IPS-15b (cell line): ENCODE measurements around the gene RPH3AL.
"Not testable (repeated sequence)": the region's sequence is repeated elsewhere in the genome, so short reads cannot be mapped to it uniquely, and the experiment has no call there.

Source experiments
- H3K27me3 ChIP-seq: one replicate; pipeline ENCODE4 v1.6.1; 2013; ENCODE audit warnings: low read length; ENCODE audit not compliant: control insufficient read depth, insufficient read depth
- H3K36me3 ChIP-seq: one replicate; pipeline ENCODE4 v1.6.1; 2013; ENCODE audit warnings: low read length; ENCODE audit not compliant: control insufficient read depth, insufficient read depth
- H3K4me1 ChIP-seq: one replicate; pipeline ENCODE4 v1.6.1; 2013; ENCODE audit warnings: mild to moderate bottlenecking, low read length; ENCODE audit not compliant: control insufficient read depth, insufficient read depth
- H3K4me3 ChIP-seq: one replicate; pipeline ENCODE4 v1.5.1; 2013; ENCODE audit warnings: low read depth, low read length
- H3K9ac ChIP-seq: one replicate; pipeline ENCODE4 v1.6.1; 2013; ENCODE audit warnings: low read depth, mild to moderate bottlenecking, low read length
- H3K9me3 ChIP-seq: one replicate; pipeline ENCODE4 v1.6.1; 2013; ENCODE audit warnings: mild to moderate bottlenecking, low read length; ENCODE audit not compliant: control insufficient read depth, insufficient read depth

RPH3AL gene

DNA sequence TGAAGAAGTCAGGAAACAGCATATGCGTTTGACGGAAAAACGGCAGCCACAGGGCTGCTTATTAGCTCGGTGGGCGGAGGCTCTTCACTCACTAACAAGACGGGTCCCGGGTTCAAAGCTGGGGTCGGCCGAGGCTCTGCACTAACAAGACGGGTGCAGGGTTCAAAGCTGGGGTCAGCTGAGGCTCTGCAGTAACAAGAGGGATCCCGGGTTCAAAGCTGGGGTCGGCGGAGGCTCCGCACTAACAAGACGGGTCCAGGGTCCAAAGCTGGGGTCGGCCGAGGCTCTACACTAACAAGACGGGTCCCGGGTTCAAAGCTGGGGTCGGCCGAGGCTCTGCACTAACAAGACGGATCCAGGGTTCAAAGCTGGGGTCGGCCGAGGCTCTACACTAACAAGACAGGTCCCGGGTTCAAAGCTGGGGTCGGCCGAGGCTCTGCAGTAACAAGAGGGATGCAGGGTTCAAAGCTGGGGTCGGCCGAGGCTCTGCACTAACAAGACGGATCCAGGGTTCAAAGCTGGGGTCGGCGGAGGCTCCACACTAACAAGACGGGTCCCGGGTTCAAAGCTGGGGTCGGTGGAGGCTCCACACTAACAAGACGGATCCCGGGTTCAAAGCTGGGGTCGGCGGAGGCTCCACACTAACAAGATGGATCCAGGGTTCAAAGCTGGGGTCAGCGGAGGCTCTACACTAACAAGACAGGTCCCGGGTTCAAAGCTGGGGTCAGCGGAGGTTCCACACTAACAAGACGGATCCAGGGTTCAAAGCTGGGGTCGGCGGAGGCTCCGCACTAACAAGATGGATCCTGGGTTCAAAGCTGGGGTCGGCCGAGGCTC is 117.4 kb downstream of the RPH3AL start:
- not testable (repeated sequence) for H3K9ac ChIP-seq

DNA sequence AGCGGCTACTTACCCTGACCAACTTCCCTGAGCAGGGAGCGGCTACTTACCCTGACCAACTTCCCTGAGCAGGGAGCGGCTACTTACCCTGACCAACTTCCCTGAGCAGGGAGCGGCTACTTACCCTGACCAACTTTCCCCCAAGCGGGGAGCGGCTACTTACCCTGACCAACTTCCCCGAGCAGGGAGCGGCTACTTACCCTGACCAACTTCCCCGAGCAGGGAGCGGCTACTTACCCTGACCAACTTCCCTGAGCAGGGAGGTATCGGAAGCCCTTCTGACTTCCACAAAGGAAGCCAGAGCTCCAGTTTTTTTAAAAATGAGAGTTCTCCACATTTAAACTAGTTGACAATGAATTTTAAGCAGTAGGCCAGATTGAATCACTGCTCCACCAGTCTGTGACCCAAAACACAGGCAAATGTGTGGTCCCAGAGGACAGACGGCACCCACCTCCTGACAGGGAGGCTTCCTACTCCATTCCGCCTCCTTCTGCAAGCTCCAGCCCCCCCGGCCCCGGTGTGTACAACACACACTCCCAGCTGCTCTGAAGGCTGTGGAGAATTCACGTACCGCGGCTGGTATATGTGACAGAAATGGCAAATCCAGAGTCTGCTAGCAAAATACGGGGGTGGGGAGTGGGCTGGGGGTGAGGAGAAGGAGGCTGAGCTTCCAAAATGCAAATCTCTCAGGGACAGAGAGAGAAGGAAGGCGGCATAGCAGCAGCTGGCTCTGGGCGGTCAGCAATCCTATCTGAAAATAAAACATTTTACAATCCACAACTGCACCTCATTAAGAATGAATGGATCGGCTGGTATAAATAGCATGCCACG is 118.2 kb downstream of the RPH3AL start:
- not testable (repeated sequence) for H3K4me1 ChIP-seq, H3K27me3 ChIP-seq, H3K9me3 ChIP-seq, H3K4me3 ChIP-seq, H3K36me3 ChIP-seq, H3K9ac ChIP-seq

More for the DNA sequence above, 117.4 kb downstream of the RPH3AL start:
- not testable (repeated sequence) for H3K9me3 ChIP-seq, H3K4me3 ChIP-seq, H3K27me3 ChIP-seq, H3K36me3 ChIP-seq, H3K4me1 ChIP-seq

DNA sequence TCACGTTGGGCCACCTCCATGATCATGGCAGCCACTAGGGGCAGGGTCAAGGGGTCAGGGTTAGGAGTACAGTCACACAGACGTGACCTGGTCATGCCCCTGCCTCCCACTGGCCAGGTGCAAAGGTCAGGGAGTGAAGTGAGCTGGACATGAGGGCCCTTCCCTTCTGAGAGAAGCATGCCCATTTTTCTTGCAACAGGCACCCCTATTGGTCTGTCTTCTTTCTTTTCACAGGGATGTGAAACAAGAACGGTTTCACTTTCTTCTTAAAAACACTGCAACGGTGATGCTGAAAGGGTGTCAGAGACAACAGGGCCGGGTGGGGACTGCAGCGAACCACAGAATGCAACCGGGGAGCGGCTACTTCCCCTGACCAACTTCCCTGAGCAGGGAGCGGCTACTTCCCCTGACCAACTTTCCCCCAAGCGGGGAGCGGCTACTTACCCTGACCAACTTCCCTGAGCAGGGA is 119.1 kb downstream of the RPH3AL start:
- no peaks in the 10 kb centered on the region for H3K27me3 ChIP-seq
- H3K36me3 ChIP-seq: no peaks in the 10 kb centered on the region
- H3K4me3 ChIP-seq: no peak overlapping the region
- no peaks in the 10 kb centered on the region for H3K4me1 ChIP-seq
- no peak overlapping the region for H3K9ac ChIP-seq
- no peaks in the 10 kb centered on the region for H3K9me3 ChIP-seq

DNA sequence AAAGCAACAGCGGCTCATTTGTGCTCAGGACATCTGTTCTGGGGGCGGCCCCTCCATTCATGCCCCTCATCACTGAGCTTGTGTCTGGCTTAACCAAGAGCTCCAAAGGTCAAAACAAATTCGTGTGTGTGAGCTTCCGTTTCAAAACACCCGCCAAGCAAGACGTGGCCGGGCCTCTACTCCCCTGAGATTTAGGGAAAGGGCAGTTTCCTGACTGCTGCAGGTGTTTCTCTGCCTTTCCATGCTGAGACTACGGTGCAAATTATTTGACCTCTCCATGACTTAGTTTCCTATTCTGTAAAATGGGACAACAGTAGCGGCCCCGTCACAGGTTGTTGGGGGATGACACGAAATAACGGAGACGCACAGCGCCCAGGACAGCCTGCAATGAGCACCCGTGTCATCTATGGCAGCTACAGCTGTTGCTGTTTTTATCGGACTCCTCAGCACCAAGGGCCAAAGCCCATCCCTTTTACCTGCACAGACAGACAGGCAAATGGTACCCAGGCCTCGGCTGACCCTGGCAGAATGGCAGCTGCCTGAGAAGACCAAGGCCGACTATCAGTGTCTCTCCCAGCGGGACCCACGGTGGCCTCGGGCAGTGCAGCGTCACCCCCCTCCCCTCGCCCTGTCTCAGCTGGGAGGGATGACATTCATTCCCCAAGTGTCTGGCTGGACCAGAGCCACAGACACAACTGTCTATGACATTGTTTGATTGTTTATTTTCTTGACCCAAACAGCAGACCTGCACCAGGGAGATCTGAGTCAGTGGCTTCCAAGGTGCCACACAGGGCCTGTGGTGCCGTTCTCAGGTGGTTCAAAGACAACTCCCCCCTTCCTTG is 120.4 kb downstream of the RPH3AL start:
- H3K9me3 ChIP-seq: no peaks in the 10 kb centered on the region
- no peak overlapping the region for H3K4me3 ChIP-seq
- no peaks in the 10 kb centered on the region for H3K36me3 ChIP-seq
- H3K9ac ChIP-seq: no peak overlapping the region
- no peaks in the 10 kb centered on the region for H3K27me3 ChIP-seq
- no peaks in the 10 kb centered on the region for H3K4me1 ChIP-seq

DNA sequence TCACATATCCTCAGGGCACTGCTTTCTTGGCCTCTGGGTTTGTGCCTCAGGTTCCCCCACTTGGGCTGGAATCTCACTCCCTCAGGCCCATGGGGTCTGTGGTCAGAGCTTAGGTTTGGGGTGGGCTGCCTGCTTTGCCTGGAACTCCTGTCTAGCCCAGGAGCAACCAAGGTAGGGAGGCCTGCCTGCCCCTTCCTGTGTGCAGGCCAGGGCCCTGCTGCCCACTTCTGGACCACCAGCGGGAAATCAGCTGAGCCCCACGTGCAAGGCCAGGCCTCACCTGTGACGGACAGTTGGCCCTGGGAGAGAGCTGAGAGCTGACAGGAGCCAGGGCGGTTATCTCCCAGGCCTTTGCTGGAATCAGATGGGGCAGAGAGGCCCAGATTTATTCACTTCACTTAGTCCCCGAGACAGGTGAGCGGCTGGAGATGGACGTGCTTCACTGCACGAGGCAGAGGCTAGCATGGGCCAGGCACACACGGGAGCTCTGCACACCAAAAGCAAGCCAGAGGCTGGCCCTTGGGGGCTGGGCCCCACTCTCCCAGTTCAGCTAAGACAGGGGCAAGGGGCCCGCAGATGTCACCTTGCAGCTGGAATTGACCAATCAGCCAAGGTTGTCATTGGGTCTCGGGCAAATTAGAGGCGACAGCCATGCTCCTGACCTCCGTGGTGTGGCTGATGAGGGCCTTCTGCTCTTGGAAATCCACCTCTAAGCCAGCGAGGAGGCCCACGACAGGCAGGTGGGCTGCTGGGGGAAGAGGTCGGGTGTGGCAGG is 121.2 kb downstream of the RPH3AL start:
- Histone ChIP-seq H3K4me3 (no peak overlapping the region), H3K9me3 (no peaks in the 10 kb centered on the region), H3K9ac (no peak overlapping the region), H3K4me1 (no peaks in the 10 kb centered on the region), H3K36me3 (no peaks in the 10 kb centered on the region), H3K27me3 (no peaks in the 10 kb centered on the region)

GRCh38 chr17:230395-230770 is 122.2 kb downstream of the RPH3AL start:
- Histone ChIP-seq H3K9me3 (no peaks in the 10 kb centered on the region), H3K4me3 (no peak overlapping the region), H3K36me3 (no peaks in the 10 kb centered on the region), H3K27me3 (no peaks in the 10 kb centered on the region), H3K4me1 (no peaks in the 10 kb centered on the region), H3K9ac (no peak overlapping the region)

DNA sequence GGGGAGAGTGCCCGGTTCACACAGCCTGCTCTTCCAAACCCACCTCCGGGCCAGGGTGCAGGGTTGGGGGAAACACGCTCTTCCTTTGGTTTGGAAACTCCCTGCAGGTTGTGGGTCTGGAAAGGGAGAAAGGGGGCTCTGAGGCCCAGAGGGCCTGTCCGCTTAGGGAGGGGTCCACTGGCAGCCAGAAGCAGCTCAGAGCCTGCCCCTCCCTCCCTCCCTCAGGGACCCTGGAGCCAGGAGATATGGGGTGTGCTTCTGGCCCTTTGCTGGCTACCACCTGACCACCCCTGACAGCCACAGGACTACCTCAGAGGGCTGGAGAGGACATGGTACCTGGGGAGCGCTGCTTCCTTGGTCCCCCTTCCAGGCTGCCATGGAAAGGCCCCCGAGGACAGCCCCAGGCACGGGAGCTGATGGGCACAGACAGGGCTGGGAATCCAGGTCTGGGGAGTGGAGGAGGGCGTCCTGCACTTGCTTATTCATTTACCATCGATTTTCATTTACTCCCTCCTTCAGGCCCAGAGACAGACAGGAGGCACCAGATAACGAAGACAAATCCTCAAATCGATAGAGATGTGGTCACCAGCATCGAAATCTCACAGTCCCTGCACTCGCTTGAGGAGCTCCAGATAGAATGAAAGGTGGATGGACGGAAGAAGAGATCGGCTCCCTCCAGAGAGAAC is 122.8 kb downstream of the RPH3AL start:
- Histone ChIP-seq H3K4me1 (no peaks in the 10 kb centered on the region), H3K27me3 (no peaks in the 10 kb centered on the region), H3K9ac (no peak overlapping the region)

GRCh38 chr17:228951-229708 is 123.5 kb downstream of the RPH3AL start:
- Histone ChIP-seq H3K9me3 (no peaks in the 10 kb centered on the region), H3K36me3 (no peaks in the 10 kb centered on the region), H3K4me1 (no peaks in the 10 kb centered on the region), H3K9ac (no peak overlapping the region), H3K27me3 (no peaks in the 10 kb centered on the region), H3K4me3 (no peak overlapping the region)

More for the DNA sequence above, 122.8 kb downstream of the RPH3AL start:
- no peaks in the 10 kb centered on the region for H3K36me3 ChIP-seq
- H3K4me3 ChIP-seq: no peak overlapping the region
- no peaks in the 10 kb centered on the region for H3K9me3 ChIP-seq

GRCh38 chr17:227946-228615 is 124.5 kb downstream of the RPH3AL start:
- H3K9ac ChIP-seq: no peak overlapping the region
- no peaks in the 10 kb centered on the region for H3K27me3 ChIP-seq

More at GRCh38 chr17:227946-228615, 124.5 kb downstream of the RPH3AL start:
- Histone ChIP-seq H3K36me3 (no peaks in the 10 kb centered on the region), H3K4me1 (no peaks in the 10 kb centered on the region), H3K9me3 (no peaks in the 10 kb centered on the region), H3K4me3 (no peak overlapping the region)
